ENCODE results near the gene ERAL1. TPM values are rescaled to one million over a fixed set of nuclear protein-coding genes. Genes with fewer than 3 reads are reported as not detected.
A peak's percentile ranks its signal among the peaks of the same experiment; 100 is the strongest.
"Not testable (repeated sequence)": the region's sequence is repeated elsewhere in the genome, so short reads cannot be mapped to it uniquely, and the experiment has no call there.

The ERAL1 gene
- total and polyA plus RNA-seq, 2 of the 4 experiments (the other 2 are of a cell fraction): 34.1 to 62.3 TPM

DNA sequence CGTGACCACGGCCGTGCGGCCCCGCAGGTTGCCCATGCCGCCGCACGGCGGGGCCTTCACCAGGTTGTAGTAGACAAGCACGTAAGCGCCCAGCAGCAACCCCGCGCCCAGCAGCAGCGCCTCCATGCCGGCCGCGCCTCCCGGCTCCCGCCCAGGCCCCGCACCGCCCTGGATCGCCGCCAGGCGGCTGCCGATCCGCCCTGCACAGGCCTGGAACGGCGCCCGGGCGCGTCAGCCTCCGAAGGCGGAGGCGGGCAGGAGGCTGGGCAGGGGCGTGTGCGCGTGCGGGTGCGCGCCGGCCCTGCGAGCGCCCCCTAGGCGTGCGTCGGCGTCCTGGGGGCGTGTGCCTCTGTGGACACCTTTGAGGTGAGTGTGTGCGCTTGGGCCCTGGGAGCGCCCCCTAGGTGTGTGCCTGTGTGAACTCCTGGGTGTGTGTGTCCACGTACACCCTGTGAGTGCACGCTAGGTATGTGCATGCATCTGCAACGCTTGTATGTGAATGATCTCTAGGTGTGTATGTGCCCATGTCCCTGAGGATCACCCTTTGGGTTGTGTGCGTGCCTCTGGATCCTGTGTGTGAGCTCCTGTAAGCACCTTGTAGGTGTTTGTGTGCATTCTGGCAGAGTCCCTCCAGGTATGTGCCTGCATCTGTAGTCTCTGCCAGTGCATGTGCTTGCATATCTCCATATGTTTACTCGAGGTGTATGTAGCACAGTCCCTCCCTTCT is 48.2 kb downstream of the ERAL1 start, which contains the start of gene DHRS13 (continued):
- peak; percentile 94 for TF ChIP-seq CTCF (conservative IDR thresholded peaks at IDR 0.05; ENCODE audit: low read depth, low read length)
- TF ChIP-seq FOS (IDR thresholded peaks at IDR 0.05; ENCODE audit: low read depth, low read length): no peak
- TF ChIP-seq RFX5 (IDR thresholded peaks at IDR 0.05; ENCODE audit: low read depth, low read length): no peak

- H2BK20ac ChIP-seq (ENCODE audit: low read depth, low read length); H3K27me3 ChIP-seq (ENCODE audit: control insufficient read depth, insufficient read depth, low read length); H3K56ac ChIP-seq (ENCODE audit: extremely low read depth, insufficient read depth, low read length); BruUV-seq (replicated peaks); H3K4ac ChIP-seq (ENCODE audit: low read depth, low read length); H2BK15ac ChIP-seq (ENCODE audit: low read depth, low read length); DNase-seq; H4K8ac ChIP-seq (ENCODE audit: low read depth in 2 of 2, low read length in 2 of 2); dilution Hi-C loops (cut with HindIII; ENCODE audit: low sequenced_read_pairs, unreplicated experiment); H4K5ac ChIP-seq (ENCODE audit: low read depth, low read length); H3K4me2 ChIP-seq (ENCODE audit: low read depth, low read length); ATAC-seq (ENCODE audit: low read depth); H3K27ac ChIP-seq (ENCODE audit: insufficient read depth, low read length); H3K18ac ChIP-seq (ENCODE audit: low read depth, low read length); H3K9ac ChIP-seq (ENCODE audit: low read depth, low read length); H2BK5ac ChIP-seq (ENCODE audit: low read depth, low read length, poor library complexity, severe bottlenecking); intact Hi-C loops (cut with micrococcal nuclease); H3K23ac ChIP-seq (ENCODE audit: low read depth, low read length); POLR2A ChIA-PET (ENCODE audit: unreplicated experiment); H2AK9ac ChIP-seq (replicated peaks; ENCODE audit: low read depth, low read length, poor library complexity); H3K4me3 ChIP-seq (ENCODE audit: insufficient read depth, low read depth, low read length); H2BK120ac ChIP-seq (ENCODE audit: low read depth, low read length); in situ Hi-C loops (cut with MboI; ENCODE audit: low sequenced_read_pairs); H3K14ac ChIP-seq (replicated peaks; ENCODE audit: low read depth, low read length); H4K91ac ChIP-seq (ENCODE audit: insufficient read depth, low read depth, low read length); H3K9me3 ChIP-seq (ENCODE audit: control insufficient read depth, insufficient read depth, low read length); H2AFZ ChIP-seq (replicated peaks; ENCODE audit: low read length, poor library complexity): not testable (repeated sequence)
- CTCF ChIA-PET: interaction anchor here (1.7 kb wide), 1 partner anchor 140 kb away, joined by 6 read pairs; no protein-coding TSS in a partner anchor
- Histone ChIP-seq H3K9me1 (ENCODE audit: insufficient read depth, low read length) (peaks cover 17% of the 10 kb centered on the region), H3K4me1 (ENCODE audit: control insufficient read depth, insufficient read depth, low read length) (peaks cover 12% of the 10 kb centered on the region), H4K20me1 (ENCODE audit: insufficient read depth, low read length) (peaks cover 23% of the 10 kb centered on the region; the same call in 1 of the 2 replicates), H3K36me3 (ENCODE audit: control insufficient read depth, insufficient read depth, low read length) (peaks cover 25% of the 10 kb centered on the region), H3K79me1 (ENCODE audit: low read depth in 1 of 2, low read length in 2 of 2) (peaks cover 6 to 37% of the 10 kb centered on the region in 2 experiments; a peak in 3 of 4 replicates), H2AK5ac (ENCODE audit: low read depth, low read length) (peak overlapping the region; percentile 59; the same call in 1 of the 2 replicates)
- no CpG with 5 or more reads among the region's 5 CpGs for WGBS, 2 experiments (ENCODE audit: extremely low coverage in 2 of 2, insufficient read length in 1 of 2)
Measured at GRCh38 chr17:28903546-28903841, 48.7 kb downstream of the ERAL1 start.
